K562 (cell line): ENCODE results near the gene HIPK1. TPM values are rescaled to one million over a fixed set of nuclear protein-coding genes. Genes with fewer than 3 reads are reported as not detected.

Experiments used
- CCNT2 ChIP-seq: IDR thresholded peaks from 2 replicates; pipeline ENCODE4 v1.6.1; 2011; ENCODE audit warnings: borderline replicate concordance, low read depth, mild to moderate bottlenecking, moderate library complexity, mixed read lengths, low read length; ENCODE audit not compliant: insufficient read length; ENCODE audit errors: extremely low read depth
- HLTF ChIP-seq: fragments of 450-650 bp; IDR thresholded peaks from 2 replicates; pipeline ENCODE4 v1.6.1; 2016
- KLF16 ChIP-seq: IDR thresholded peaks from 2 replicates; pipeline ENCODE4 v1.6.1; 2016; ENCODE audit warnings: antibody characterized with exemption
- MGA ChIP-seq: fragments of 450-650 bp; IDR thresholded peaks from 2 replicates; pipeline ENCODE4 v1.6.1; 2016; ENCODE audit warnings: mild to moderate bottlenecking, moderate library complexity
- NCOA2 ChIP-seq, 2 experiments: fragments of 450-650 bp; IDR thresholded peaks; 2 replicates each; pipeline ENCODE4 v1.6.1; 2018; ENCODE audit warnings: mild to moderate bottlenecking in 2 of 2, moderate library complexity in 1 of 2; ENCODE audit not compliant: partially characterized antibody in 2 of 2
- RCOR1 ChIP-seq, 2 experiments: IDR thresholded peaks; 2 replicates each; pipeline ENCODE4 v1.6.1; 2012; ENCODE audit warnings: low read depth in 2 of 2, low read length in 2 of 2, borderline replicate concordance in 1 of 2, improper control_type of control experiment in 1 of 2
- SMARCC2 ChIP-seq: fragments of 450-650 bp; IDR thresholded peaks from 2 replicates; pipeline ENCODE4 v1.6.1; 2017; ENCODE audit warnings: antibody characterized with exemption, moderate library complexity, mild to moderate bottlenecking, low read depth
- ZNF224 ChIP-seq: sonication (generic); formaldehyde crosslinking; IDR thresholded peaks from 2 replicates; pipeline ENCODE4 v1.8.0; 2022; ENCODE audit warnings: mild to moderate bottlenecking, missing genetic modification reagents
- ZNF561 ChIP-seq: fragments of 450-650 bp; formaldehyde crosslinking; conservative IDR thresholded peaks from 2 replicates; pipeline ENCODE4 v1.4.0; 2020; ENCODE audit warnings: mild to moderate bottlenecking, moderate library complexity
- polyA plus RNA-seq, 8 experiments: library from polyadenylated mRNA; depleted of rRNA in 4 of 8; stranded (reverse) in 5 of 8; unstranded in 3 of 8; fragments of >200 nt; fragmentation: Nextera tagmentation in 2 of 8; fragmentation: Illumina TruSeq in 1 of 8; extraction: Ambion mirVana in 2 of 8; extraction: Trizol in 1 of 8; gene quantifications; 2 replicates each; pipeline versions ENCODE4 v1.2.1 to v1.2.3, GENCODE V29; 2011 to 2014; ENCODE audit warnings: inconsistent platforms in 1 of 8, missing spikeins in 1 of 8
- total RNA-seq, 7 experiments: library from RNA; depleted of rRNA in 6 of 7; stranded (reverse); fragments of >200 nt in 6 of 7; fragmentation: Illumina TruSeq in 2 of 7; extraction: Trizol in 2 of 7; gene quantifications; 2 replicates each; pipeline versions ENCODE4 v1.2.1 to v1.2.3, GENCODE V29; 2011 to 2021; ENCODE audit warnings: low replicate concordance in 1 of 7

HIPK1 gene
- total and polyA plus RNA-seq, 9 of the 15 experiments (the other 6 are each of a cell fraction or from before 2014, with no cell fraction given), result 10.0 to 57.9 (median 29.6) TPM

DNA sequence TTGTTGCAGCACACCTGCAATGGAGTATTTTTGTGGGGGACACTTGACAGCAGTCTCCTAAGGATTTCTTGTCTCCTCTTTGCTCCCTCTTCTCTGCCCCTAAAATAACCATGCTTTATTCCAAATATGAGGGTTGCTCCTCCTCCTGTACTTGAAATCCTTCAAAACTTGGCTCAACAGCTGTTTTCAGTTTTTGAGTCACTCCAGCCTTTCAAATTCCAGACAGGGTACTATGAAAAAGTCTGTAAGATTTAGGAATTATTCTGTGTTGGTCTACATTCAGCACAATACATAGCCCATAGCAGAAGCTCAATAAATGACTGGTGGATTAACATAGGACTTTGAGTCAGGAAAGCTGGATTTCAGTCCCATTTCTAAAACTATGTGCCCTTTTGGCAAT lies 30.0 kb upstream of the HIPK1 start (continued):
- TF ChIP-seq MGA (no peak), ZNF561 (no peak), CCNT2 (no peak), HLTF (no peak), KLF16 (no peak), NCOA2 (IDR thresholded peaks at IDR 0.05; ENCODE audit: partially characterized antibody in 2 of 2) (no peak), ZNF224 (CRISPR knock-in tag) (no peak), RCOR1 (IDR thresholded peaks at IDR 0.05; ENCODE audit: borderline replicate concordance in 1 of 2, low read depth in 2 of 2, low read length in 2 of 2) (no peak), SMARCC2 (no peak)
